Measurements from ENCODE around the gene FBXL15. TPM values are rescaled to one million over a fixed set of nuclear protein-coding genes. Genes with fewer than 3 reads are reported as not detected.

The FBXL15 gene
- total and polyA plus RNA-seq, 4 donors = 9.4 to 40.4 (median 18.6) TPM

GRCh38 chr10:102425444-102425843, 4.8 kb downstream of the FBXL15 start:
- H3K27me3 ChIP-seq (ENCODE audit: control insufficient read depth in 3 of 3, insufficient read depth in 3 of 3, low read length in 2 of 3) = no peaks in the 10 kb centered on the region
- H3K9ac ChIP-seq (ENCODE audit: insufficient read depth in 1 of 2, low read length in 2 of 2) = no peak overlapping the region
- H3K27ac ChIP-seq (ENCODE audit: low read depth in 1 of 2, low read length in 1 of 2) = no peak overlapping the region
- peaks cover 0 to 15% (median 9%) of the 10 kb centered on the region in 5 donors for H3K4me1 ChIP-seq (ENCODE audit: control insufficient read depth in 5 of 5, insufficient read depth in 5 of 5, low read length in 5 of 5)
- no peak overlapping the region for H3K4me3 ChIP-seq
- ATAC-seq (ENCODE audit: insufficient read depth, low FRiP score) (no peak), DNase-seq (no peak)
- 83 to 97% methylated on average over 1 of the region's 1 CpG for WGBS, 2 donors
- peaks cover 0 to 17% (median 11%) of the 10 kb centered on the region in 4 donors for H3K36me3 ChIP-seq (ENCODE audit: control insufficient read depth in 4 of 4, insufficient read depth in 4 of 4, low read length in 4 of 4)
- H3K9me3 ChIP-seq (ENCODE audit: control insufficient read depth in 4 of 4, insufficient read depth in 3 of 4, low read length in 3 of 4) = no peaks in the 10 kb centered on the region
- TF ChIP-seq CTCF (IDR thresholded peaks at IDR 0.05; ENCODE audit: control extremely low read depth, extremely low read depth) = no peak

- no peak overlapping the region for H3K4me3 ChIP-seq
- no peak overlapping the region for H3K27ac ChIP-seq (ENCODE audit: low read depth in 1 of 2, low read length in 1 of 2)
- WGBS, 2 donors = 90 to 94% methylated on average over 7 of the region's 7 CpGs
- no peak overlapping the region for H3K9ac ChIP-seq (ENCODE audit: insufficient read depth in 1 of 2, low read length in 2 of 2)
- H3K9me3 ChIP-seq (ENCODE audit: control insufficient read depth in 4 of 4, insufficient read depth in 3 of 4, low read length in 3 of 4) = no peaks in the 10 kb centered on the region
- no peaks in the 10 kb centered on the region for H3K27me3 ChIP-seq (ENCODE audit: control insufficient read depth in 3 of 3, insufficient read depth in 3 of 3, low read length in 2 of 3)
- H3K36me3 ChIP-seq (ENCODE audit: control insufficient read depth in 4 of 4, insufficient read depth in 4 of 4, low read length in 4 of 4) = peaks cover 0 to 17% (median 11%) of the 10 kb centered on the region in 4 donors
- peaks cover 0 to 16% (median 9%) of the 10 kb centered on the region in 5 donors for H3K4me1 ChIP-seq (ENCODE audit: control insufficient read depth in 5 of 5, insufficient read depth in 5 of 5, low read length in 5 of 5)
- no peak for TF ChIP-seq CTCF (IDR thresholded peaks at IDR 0.05; ENCODE audit: control extremely low read depth, extremely low read depth)
- ATAC-seq (ENCODE audit: insufficient read depth, low FRiP score) (no peak), DNase-seq (no peak)
Measured at GRCh38 chr10:102426803-102427287, 6.2 kb downstream of the FBXL15 start.

- TF ChIP-seq CTCF (IDR thresholded peaks at IDR 0.05; ENCODE audit: control extremely low read depth, extremely low read depth) = no peak
- DNase-seq (no peak), ATAC-seq (ENCODE audit: insufficient read depth, low FRiP score) (no peak)
- H3K4me3 ChIP-seq = no peak overlapping the region
- peaks cover 0 to 5% (median 4%) of the 10 kb centered on the region in 4 donors for H3K36me3 ChIP-seq (ENCODE audit: control insufficient read depth in 4 of 4, insufficient read depth in 4 of 4, low read length in 4 of 4)
- H3K27me3 ChIP-seq (ENCODE audit: control insufficient read depth in 3 of 3, insufficient read depth in 3 of 3, low read length in 2 of 3) = no peaks in the 10 kb centered on the region
- H3K4me1 ChIP-seq (ENCODE audit: control insufficient read depth in 5 of 5, insufficient read depth in 5 of 5, low read length in 5 of 5) = peaks cover 0 to 7% (median 1%) of the 10 kb centered on the region in 5 donors
- H3K9me3 ChIP-seq (ENCODE audit: control insufficient read depth in 4 of 4, insufficient read depth in 3 of 4, low read length in 3 of 4) = no peaks in the 10 kb centered on the region
- WGBS, 2 donors = 86 to 91% methylated on average over 7 to 8 of the region's 8 CpGs
- no peak overlapping the region for H3K9ac ChIP-seq (ENCODE audit: insufficient read depth in 1 of 2, low read length in 2 of 2)
- no peak overlapping the region for H3K27ac ChIP-seq (ENCODE audit: low read depth in 1 of 2, low read length in 1 of 2)
Measured at GRCh38 chr10:102429468-102429867, 8.8 kb downstream of the FBXL15 start.
